Measurements from ENCODE around the gene ADM2.
"Not testable (repeated sequence)": the region's sequence is repeated elsewhere in the genome, so short reads cannot be mapped to it uniquely, and the experiment has no call there.

Gene ADM2

DNA sequence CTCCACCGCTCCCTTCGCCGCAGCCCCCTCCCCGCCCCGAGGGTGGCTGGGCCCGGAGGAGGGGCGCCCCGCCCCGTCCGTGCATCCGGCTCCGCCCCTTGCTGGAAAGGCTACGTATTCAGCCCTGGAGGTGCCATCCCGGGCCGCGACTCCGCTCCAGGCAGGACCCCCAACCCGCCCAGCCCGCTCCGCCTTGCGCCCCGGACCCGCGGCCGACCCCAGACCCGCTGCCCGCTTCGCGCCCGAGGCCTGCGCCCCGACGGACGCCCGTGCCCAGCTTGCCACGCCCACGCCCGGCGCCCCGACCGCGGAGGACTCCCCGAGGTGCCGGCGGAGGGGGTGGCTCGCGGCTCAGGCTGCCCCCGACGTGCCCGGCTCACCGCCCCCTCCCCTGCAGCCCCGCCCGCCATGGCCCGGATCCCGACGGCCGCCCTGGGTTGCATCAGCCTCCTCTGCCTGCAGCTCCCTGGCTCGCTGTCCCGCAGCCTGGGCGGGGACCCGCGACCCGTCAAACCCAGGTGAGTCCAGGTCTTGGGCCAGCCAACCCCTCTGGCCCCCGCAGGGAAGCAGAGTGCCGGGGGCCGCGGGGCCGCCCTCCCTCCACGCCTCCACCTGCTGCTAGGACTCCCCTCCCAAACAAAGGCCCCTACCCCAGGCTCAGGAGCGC is at the start of gene ADM2:
Gene ADM2 (plus strand): TSS at position 104 of the 667 bp plus-strand sequence. CDS start 305 bp downstream, at position 409.
- no peak for DNase-seq (ENCODE audit: low read depth)

- DNase-seq (ENCODE audit: low read depth): no peak
These were observed 49.0 kb upstream of the ADM2 start for GRCh38 chr22:50432131-50432876.

DNA sequence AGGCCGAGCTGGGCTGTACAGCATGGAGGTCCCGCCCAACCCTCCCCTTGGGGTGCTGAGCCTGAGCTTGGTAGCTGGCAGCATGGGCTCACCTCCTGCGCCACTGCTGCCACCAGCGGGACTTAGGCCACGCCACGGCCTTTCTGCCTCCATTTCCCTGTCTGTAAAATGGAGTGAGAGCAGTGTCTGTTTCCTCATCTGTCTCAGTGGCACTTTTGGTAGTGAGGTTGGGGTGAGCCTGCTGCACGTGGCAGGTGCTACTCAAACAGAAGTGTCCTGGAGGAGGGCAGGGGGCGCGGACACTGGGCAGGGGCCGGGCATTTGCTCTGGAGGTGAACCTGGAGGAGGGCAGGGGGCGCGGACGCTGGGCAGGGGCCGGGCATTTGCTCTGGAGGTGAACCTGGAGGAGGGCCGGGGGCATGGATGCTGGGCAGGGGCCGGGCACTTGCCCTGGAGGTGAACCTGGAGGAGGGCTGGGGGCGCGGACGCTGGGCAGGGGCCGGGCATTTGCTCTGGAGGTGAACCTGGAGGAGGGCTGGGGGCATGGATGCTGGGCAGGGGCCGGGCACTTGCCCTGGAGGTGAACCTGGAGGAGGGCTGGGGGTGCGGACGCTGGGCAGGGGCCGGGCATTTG is 48.3 kb upstream of the ADM2 start:
- DNase-seq (ENCODE audit: low read depth): not testable (repeated sequence)

DNA sequence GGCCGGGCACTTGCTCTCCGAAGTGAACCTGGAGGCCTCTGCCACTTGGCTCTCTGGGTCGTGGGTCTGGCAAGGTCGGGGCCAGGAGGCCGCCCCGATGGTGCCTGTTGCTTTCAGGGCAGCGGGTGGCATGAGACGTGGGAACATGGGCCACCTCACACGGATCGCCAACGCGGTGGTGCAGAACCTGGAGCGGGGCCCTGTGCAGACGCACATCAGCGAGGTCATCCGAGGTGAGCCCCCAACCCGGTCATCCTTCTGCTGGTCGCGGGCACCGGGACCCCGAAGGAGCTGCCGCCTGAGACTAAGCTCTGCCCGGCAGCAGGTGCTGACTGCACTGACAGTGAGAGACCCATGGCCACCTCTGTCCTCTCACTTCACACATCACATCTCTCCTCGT is 46.5 kb upstream of the ADM2 start:
- DNase-seq (ENCODE audit: low read depth): no peak

- no peak for DNase-seq (ENCODE audit: low read depth)
These were observed 45.9 kb upstream of the ADM2 start for GRCh38 chr22:50435291-50436014.

DNA sequence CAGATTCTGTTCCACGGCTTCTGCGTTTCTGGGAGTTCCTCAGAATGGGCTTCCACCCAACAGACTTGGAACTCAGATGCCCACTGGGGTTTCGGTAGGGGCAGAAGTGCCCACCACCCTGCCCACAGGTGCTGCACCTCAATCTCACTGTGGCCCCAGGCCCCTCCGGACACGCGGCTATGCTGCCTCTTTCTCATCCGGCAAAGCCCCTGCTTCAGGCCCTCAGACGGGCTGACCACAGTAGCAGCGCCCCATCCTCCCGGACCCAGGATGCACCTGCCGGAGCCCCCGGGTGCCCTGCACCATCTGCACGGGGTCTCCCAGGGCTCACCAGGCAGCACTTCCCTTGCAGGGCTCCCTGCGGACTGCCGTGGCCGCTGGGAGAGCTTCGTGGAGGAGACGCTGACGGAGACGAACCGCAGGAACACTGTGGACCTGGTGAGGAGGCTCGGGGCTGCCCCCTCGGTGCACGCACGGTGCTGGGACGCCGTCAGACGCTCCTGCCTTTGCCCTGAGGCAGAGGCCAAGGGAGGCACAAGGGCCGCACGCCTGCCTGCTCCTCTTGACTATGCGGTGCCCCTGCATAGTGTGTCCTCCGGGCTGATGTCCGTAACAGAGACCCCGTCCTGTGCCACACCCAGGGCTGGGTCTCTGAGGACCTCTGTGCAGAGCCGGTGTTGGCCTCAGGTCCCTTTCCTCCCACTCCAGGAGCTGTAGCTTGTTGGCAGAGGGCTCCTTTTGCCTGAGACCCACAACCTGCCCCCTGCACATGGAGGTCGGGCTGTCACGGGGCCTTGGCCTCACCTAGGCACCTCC is 45.1 kb upstream of the ADM2 start:
- DNase-seq (ENCODE audit: low read depth): no peak

DNA sequence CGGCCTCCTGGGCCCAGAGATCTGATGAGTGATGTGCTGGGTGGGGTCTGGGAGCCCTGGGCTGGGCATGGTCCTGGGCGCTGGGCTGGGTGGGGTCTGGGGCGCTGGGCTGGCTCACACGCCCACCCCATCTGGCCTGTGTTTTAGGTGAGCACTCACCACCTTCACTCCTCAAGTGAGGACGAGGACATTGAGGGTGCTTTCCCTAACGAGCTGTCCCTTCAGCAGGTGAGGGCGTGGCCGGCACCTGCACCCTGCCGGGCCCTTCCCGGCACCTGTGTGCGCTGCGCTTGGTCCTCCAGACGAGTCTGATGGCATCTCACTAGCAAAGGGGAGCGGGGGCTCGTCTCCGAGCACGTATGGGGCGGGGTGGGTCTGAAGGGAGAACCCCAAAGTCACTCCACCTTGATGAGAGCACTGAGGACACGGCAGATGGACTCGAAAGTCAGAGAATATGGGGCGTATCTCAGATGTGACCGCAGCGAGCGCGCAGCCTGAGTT is 44.5 kb upstream of the ADM2 start:
- DNase-seq (ENCODE audit: low read depth): no peak

DNA sequence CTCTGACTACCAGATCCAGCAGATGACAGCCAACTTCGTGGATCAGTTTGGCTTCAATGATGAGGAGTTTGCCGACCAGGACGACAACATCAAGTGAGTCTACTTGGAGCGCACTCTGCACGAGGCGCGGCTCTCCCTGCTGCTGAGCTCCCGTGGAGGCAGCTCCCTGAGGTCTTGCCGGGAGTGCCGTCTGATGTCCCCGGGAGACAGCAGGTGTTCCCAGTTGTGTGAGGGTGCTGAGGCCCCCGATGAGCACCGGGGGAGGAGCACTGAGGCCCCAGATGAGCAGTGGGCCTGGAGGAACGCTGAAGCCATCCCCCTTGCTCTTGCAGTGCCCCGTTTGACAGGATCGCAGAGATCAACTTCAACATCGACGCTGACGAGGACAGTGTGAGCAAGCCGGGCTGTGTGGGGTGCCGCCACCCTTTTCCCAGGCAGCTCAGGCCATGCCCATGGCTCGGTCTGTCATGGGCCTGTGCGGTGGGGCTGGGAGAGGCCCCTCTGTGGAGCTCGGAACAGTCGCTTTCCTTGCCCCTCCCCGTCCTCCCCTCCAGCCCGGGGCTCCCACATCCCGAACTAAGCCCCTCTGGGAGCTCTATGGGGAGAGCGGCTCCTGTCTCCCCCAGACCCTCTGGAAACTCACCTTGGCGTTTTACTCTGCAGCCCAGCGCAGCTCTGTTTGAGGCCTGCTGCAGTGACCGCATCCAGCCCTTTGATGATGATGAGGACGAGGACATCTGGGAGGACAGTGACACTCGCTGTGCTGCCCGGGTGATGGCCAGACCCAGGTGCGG is 43.6 kb upstream of the ADM2 start:
- DNase-seq (ENCODE audit: low read depth): no peak

DNA sequence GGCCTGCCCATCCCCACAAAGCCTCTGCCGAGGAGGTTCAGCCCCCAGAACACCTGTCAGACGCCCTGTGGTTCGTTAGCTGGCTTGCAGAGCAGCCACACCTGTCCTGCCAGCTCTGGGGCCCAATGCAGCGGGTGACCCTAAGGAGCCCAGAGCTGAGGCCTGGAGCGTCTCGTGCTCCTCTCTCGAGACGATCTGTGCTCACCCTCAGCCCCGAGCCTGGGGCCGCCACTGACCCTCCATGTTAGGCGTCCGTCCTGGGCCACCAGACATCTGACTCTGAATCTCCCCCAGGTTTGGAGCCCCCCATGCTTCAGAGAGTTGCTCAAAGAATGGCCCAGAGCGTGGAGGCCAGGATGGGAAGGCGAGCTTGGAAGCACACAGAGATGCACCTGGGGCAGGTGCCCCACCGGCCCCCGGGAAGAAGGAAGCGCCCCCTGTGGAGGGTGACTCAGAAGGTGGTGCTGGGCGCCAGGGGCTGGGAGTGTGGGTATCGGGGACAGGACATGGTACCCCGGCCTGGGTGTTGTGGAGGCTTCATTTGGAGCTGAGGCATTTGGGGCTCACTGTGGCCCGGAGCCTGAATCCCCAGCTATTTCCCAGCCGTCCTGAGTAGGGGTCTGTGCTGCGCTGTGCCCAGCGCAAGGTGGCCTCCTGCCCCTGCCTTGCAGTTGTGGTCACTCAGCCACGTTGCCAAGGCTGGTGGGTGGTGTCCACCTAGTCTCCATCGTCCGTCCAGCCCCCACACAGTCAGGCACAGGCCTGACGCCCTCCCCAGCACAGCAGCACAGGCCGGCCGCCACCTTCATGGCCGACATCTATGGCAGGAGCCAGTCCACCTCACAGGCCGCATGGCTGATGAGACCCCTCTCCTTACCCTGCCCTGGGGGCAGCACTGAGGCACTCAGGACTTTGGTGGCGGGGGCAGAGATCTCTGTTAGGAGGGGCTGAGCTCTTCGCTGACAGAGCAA is 42.8 kb upstream of the ADM2 start:
- DNase-seq (ENCODE audit: low read depth): no peak

DNA sequence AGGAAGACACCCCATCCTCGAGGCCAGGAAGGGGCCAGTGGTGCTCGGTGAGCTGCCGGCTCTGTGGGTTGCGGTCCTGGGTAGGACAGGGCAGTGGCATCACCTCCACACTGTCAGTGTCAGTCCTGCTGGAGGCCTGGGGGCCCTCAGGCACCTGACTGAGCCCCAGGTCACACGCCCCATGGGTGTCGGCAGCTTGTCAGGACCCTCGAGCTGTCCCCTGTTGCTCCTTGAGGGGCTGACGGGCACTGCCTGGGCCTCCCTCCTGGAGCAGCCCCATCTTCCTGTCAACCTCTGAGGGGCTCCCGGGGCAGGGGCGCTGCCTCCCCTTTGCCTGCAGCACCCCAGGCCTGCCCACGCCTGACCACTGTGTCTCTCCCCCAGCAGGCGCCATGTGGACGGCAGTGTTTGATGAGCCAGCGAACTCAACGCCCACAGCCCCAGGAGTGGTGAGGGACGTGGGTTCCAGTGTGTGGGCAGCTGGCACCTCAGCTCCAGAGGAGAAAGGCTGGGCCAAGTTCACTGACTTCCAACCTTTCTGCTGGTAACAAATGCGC is 42.0 kb upstream of the ADM2 start:
- no peak for DNase-seq (ENCODE audit: low read depth)

DNA sequence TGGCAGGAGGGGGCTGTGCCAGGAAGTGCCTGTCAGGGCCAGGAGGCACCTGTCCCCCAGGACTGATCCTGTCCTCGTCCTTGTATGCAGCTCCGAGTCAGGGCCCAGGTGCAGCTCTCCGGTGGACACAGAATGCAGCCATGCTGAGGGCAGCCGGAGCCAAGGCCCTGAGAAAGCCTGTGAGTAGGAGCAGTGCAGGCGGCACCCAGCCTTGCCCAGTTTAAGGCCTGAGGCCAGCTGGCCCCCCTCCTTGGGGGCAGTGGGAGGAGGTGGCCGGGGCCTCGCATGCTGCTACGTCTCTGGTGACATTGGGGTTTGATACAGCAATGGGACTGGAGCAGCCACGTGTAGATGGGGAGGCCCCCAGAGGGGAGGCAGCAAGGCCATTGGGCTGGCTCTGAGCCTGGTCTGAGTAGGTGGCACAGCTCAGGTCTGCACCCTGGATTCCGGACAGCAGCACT is 41.4 kb upstream of the ADM2 start:
- DNase-seq (ENCODE audit: low read depth): no peak

DNA sequence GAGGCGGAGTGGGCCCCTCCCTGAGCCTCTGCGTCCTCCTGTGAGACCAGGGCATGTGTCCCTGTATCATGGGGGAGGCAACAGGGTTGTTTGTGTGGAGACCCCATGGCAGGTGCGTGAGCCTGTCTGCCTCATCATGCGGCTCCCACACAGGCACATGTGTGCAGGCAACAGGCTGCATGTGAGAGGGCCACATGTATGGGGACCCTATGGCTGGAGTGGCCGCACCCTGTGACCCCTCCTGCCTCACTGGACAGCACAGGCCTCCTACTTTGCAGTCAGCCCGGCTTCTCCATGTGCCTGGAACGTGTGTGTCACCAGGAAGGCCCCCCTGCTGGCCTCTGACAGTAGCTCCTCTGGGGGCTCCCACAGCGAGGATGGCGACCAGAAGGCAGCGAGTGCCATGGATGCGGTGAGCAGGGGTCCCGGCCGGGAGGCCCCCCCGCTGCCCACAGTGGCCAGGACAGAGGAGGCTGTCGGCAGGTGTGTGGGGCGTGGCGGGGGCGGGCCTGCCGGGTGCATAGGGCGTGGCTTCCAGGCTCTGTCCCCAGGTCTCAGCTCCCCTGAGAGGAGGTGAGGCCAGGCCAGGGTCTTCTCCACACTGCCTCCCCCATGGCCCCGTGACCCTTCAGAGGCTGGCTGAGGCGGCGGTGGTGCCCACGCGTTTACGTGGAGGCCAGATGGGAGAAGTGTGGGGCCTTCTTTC is 40.6 kb upstream of the ADM2 start:
- DNase-seq (ENCODE audit: low read depth): no peak

DNA sequence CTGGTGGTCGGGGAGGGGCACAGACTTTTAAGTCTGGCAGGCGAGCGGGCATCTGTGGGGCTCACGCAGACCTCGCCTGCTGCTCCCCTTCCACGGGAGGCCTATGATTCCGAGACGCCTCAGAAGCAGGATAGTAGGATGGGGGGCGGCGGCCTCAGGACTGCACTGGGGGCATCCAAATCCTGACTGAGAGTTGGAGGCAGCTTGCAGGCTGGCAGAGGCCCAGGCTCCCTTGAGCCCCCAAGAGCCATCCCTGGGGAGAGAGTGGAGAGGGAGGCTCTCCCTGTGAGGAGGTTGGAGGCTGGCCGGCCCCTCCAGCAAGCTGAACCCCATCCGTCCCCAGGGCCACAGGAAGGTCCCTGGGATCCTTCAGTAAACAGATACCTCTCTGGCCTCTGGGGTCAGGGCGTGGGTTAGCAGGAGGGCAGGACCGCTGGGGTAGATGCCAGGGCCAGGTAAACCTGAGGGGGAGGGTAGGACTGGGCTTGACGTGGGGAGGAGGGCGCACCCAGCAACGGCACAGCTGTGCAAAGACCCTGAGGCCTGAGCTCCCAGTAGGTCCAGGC is 39.8 kb upstream of the ADM2 start:
- no peak for DNase-seq (ENCODE audit: low read depth)

GRCh38 chr22:50443197-50443596 is 38.1 kb upstream of the ADM2 start:
- DNase-seq (ENCODE audit: low read depth): no peak

- no peak for DNase-seq (ENCODE audit: low read depth)
These were observed 37.3 kb upstream of the ADM2 start for GRCh38 chr22:50443801-50444625.

DNA sequence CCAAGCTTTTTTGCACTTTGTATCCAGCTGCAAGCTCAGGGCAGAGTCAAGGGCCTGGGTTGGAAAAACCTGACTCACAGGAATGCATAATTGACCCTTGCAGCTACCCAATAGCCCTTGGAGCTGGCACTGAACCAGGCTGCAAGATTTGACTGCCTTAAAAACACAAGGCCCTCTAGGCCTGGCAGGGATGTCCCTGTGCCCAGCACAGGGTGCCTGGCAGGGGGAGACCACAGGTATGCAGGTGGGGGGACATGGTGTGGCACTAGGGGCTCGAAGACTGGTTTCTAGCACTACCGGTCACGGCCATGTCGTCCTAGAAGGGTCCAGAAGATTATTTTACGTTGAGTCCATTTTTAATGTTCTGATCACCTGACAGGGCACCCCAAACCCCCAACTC is 36.7 kb upstream of the ADM2 start:
- DNase-seq (ENCODE audit: low read depth): peak; percentile 71
